NCI-H82 treated with DMSO at 0.1 percent for 48 hours (cell line): Measurements from ENCODE around the gene TAOK1.

Source experiments
- DNase-seq: peaks from one replicate; lab custom pipeline; 2025; ENCODE audit not compliant: unreplicated experiment; lab: John Stamatoyannopoulos, UW

The TAOK1 gene

DNA sequence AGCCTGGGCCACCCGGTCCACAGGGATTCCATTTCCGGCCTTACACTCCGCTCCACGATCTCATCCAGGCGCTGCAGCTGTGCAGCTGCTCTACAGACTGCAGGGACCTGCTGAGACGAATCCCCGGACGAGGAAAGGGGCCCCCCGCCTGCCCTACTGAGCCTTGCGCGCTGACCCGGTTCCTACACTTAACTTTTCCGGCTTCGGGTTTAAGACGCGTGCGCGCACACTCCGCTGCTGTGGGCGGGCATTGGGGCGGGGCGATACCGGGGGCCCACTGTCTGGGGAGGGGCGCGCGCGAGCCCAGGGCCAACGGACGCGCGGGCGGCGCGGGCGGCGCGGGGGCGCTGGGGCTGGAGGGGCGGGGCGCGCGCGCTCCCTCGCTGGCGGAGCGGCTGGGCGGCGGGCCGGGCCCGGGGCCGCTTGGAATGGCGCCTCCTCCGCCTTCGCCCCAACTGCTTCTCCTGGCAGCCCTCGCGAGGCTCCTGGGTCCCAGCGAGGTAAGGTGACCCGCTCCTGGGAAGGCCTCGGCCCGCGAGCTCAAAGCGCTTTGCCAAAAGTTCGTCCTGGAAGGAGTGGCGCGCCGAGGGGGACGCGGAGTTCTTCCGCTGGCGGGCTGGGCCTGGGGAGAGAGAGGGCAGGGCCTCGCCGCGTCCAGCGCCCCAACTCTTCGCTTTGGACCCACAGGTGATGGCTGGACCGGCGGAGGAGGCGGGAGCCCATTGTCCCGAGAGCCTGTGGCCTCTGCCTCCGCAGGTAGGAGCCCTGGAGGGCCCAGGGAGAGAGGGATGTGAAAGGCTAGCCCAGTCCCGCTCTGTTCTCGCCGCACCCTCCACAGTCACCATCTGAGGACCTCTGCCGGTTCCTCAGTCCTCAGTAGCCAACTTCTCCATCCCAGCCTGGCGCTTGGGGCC is 178.4 kb downstream of the TAOK1 start, which contains the start of gene TP53I13:
Gene TP53I13 (plus strand): TSS at position 371 of the 914 bp plus-strand sequence. CDS start 58 bp downstream, at position 429.
- DNase-seq, result peak; percentile 80

GRCh38 chr17:29569245-29569950 is 179.2 kb downstream of the TAOK1 start:
- DNase-seq, result peak; percentile 19

- no peak for DNase-seq
Observed at GRCh38 chr17:29570521-29570920, 180.4 kb downstream of the TAOK1 start.

- DNase-seq, result no peak
Observed at GRCh38 chr17:29571486-29571882, 181.3 kb downstream of the TAOK1 start.

GRCh38 chr17:29571883-29572681 is 181.9 kb downstream of the TAOK1 start:
- no peak for DNase-seq

DNA sequence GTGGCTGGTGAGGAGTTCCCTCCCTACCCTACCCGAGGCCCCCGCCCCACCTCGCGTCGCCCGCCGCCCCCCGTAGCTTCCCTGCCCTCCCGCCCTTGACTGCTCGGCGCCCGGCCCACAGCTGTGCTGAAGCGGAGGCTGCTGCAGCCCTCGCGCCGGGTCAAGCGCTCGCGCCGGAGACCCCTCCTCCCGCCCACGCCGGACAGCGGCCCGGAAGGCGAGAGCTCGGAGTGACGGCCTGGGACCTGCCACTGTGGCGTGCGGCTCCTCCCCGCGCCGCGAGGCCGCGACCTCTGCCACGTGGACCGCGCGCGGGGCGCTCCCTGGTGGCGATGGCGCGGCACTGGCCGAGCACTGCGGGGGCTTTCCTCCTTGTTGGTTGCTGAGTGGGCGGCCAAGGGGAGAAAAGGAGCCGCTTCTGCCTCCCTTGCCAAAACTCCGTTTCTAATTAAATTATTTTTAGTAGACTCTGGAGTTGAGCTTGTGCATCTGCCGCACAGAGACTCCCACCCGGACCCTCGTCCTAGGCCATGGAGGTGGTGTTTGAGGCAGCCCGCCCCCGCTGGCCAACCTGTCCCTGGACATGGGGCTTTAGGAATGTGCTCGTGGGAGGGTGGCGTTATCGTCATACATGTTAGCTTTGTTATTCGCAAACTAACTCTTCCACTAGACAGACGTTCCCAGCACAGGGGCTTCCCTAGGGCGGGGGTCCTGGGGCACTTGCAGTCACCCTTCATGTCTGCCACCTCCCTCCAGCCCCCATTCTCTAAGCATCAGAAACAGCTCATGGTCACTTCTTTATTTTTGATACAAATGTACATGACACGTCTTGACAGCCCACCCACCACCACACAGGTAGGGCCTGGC is 182.8 kb downstream of the TAOK1 start:
- DNase-seq, result no peak

DNA sequence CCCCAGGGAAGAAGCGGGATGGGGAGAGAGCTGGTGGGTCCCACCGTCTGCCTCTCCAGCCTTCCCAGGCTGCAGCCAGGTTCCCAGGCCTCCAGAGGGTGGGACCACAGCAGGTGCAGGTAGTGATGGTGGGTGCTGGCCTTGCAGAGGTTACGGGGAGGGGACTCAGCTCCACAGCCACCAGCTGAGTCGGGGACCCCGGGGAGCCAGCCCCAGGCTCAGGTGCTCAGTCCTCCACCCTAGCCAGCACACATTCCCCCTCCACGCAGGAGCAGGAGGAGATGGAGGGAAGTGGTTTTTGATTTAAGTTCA is 183.4 kb downstream of the TAOK1 start:
- DNase-seq, result no peak

DNA sequence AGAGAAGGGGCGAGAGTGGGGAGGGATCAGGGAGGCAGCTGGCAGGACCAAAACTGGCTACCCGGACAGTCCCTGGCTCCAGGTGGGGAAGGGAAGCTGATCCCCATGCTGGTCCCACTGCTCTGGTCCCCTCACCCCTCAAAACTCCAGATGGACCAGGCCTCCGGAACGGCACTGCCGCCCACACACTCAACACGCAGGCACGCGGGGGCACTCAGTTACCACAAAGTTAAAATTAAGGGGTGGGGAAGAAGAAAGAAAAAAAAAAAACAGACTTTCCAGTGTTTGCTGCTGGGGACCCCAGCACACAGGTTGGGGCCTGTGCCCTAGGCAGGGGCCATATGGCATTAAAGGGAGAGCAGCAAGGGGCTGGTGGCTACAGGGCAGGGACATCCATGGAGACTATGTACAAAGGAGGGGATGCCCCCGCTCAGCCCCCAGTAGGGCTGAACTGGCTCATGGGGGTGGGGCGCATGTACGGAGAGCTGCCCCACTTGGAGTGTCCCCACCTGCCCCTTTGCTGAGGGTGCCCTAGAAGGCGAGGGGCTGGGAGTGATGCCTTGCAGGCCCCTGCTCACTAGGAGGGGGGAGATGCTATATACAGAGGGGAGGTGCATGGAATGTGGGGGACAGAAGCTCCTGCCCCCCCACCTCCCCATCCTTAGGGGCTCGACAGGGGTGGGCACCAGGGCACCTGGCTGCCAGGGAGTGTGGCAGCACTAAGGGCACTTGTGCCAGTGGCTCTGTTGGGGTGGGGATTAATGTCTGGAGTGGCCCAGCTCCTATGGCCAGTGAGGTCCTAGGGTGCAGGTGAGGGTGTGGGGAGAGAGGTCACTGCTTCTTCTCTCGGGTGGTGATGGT is 183.9 kb downstream of the TAOK1 start:
- DNase-seq, result no peak

DNA sequence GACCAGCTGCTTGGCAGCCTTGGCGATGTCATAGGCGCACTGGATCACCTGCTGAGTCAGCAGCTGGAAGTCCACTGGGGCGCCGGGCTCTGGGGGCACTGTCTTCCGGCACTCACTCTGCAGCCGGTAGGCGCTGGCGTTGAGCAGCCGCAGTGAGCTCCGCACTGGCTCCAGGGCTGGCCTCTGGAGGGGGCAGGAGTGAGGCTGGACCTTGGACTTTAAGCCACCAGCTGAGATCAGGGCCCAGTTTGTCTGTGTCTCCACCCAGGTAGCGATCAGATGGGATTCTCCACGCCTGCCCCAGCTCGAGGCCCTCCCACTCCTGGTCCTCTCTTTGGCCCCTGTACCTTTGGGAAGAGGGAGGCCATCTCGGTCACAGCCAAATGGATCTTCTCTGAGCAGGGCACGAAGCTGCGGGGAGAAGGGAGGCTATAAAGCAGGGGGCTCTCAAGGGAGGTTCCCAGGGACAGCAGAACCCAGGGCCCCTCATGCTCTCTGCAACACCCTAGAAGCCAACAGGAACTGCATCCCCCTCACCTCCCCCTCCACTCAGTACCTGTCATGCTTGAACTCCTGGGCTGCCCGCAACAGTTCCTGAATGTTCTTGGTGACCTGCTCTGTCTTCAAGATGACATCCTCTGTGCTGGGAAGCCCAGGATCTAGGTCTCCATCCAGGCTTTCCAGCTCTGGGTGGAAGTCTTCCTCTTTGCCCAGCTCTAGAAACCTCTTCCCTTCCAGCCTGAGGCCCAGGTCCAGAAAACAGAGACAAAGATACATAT is 184.8 kb downstream of the TAOK1 start:
- DNase-seq, result no peak

- no peak for DNase-seq
Observed at GRCh38 chr17:29575511-29576213, 185.5 kb downstream of the TAOK1 start.

DNA sequence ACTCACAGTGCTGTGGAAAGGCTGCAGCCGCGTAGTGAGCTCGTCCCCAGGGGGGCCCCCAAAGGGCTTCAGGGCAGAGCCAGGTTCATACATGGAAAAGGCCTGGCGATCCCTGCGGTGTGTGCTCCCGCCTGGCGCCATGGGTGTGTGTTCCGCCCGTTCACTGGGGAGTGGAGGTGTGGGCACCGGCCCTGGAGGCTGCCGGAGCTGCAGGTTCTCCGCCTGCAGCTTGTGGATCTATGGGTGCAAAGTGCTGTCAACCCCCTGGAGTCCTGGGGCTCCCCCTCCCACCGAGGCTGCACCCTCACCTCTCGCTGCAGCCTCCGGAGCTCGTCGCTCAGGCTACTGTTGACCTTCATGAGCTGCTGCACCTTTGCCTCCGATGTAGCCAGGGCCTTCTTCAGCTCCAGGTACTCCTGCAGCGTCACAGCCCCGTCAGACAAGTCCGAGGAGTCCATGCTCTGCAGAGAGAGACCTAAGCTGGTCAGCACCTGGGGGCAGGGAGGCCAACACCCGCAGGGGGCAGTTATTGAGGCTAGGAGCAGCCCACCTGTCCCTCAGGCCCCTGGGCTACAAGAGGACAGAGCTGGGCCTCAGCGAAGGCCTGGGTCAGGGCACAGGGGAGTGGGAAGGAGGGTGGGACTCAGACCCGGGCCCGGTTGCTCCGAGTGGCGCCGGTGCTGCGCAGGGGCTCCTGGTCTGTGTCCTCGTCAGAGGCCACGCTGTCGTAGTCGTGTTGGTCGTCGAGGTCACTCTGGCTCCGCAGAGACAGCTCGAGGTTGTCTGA is 186.2 kb downstream of the TAOK1 start:
- DNase-seq, result no peak

DNA sequence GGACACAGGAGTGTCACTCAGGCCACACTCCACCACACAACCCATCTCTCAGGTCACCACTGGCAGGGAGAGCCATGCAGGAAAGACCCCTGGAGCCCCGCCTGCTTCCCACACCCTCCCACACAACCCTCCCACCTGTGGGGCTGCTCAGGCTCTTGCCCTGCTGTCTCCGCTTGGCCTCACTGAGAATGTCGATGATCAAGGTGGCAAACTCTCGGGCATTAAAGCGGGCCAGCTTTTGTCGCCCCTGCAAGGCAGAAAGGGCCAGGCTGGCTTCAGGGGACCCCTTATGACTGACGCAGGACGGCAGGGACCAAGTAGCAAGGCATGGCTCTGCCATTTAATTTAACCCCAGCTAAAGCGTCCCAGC is 186.8 kb downstream of the TAOK1 start:
- no peak for DNase-seq

GRCh38 chr17:29577385-29578211 is 187.4 kb downstream of the TAOK1 start:
- no peak for DNase-seq

DNA sequence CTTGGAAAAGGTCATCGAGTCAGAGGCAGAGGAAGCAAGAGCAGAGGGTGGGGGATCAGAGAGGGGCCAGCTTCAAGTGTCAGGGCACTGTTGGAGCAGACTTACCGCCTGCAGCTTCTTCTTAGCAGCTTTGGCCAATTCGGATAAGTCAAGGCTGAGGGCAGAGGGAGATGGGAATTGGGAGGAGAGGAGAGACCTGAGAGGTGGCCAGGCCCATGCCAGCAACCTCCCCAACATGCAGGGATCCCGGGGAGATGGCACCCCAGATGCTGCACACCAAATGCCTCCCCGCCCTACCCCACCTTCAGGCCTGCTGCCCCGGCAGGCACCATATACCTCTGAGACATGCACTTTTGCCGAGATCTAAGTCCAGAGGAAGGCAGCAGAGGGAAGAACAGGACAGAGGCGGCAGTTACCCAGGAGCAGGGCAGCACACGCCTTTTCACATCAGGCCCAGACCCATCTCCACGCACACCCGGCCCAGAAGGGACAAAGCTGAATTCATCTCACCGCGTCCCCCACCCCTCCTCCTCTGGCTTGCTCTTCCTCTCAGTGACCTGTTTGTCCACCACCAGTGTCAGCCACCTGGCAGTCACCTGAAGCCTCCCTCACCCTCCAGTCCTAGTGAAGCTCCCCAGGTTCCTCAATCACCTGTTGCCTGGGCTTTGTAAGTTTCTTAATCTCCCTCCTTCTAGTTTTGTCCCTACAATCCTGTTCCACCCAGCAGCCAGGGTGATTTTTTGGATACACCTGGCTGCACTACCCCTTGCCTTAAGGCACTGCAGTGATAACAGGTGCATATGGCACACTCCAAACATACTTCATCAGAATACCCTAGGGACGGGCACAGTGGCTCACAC is 188.7 kb downstream of the TAOK1 start:
- no peak for DNase-seq

GRCh38 chr17:29579866-29580771 is 190.0 kb downstream of the TAOK1 start:
- DNase-seq, result peak; percentile 56
